Fibroblast of pulmonary artery (primary cell): ENCODE data around the gene RUVBL2.
"Not testable (repeated sequence)": the region's sequence is repeated elsewhere in the genome, so short reads cannot be mapped to it uniquely, and the experiment has no call there.

ENCODE experiments used
- DNase-seq: peaks from one replicate; pipeline ENCODE4 v3.0.0-alpha.2; 2010; ENCODE audit warnings: low read depth
- H3K4me3 ChIP-seq: replicated peaks from 2 replicates; pipeline ENCODE4 v1.5.1; 2011; ENCODE audit warnings: low read depth, mild to moderate bottlenecking, control low read depth, low read length, moderate library complexity
- TF ChIP-seq, protein P1 (sequence below): IDR thresholded peaks from 2 replicates; pipeline ENCODE4 v1.5.1; 2011; ENCODE audit warnings: mild to moderate bottlenecking, control low read depth, low read length, inconsistent platforms; ENCODE audit errors: missing control alignments

RUVBL2 gene

DNA sequence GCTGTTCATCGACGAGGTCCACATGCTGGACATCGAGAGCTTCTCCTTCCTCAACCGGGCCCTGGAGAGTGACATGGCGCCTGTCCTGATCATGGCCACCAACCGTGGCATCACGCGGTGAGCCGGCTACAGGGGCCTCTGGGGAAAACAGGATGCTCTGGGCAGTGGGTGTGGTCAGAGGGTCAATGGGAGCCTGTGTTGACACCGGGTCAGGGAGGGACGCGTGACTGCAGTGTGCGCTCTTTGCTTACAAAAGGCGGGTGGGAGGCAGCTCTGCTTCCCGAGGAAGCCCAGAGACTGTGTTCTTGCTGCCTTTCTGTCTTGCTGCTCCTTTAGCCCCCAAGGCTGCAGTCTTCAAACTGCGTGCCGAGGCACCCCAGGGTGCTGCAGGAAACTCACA, 17.5 kb downstream of the RUVBL2 start:
- no peak for DNase-seq
- TF ChIP-seq, protein P1, sequence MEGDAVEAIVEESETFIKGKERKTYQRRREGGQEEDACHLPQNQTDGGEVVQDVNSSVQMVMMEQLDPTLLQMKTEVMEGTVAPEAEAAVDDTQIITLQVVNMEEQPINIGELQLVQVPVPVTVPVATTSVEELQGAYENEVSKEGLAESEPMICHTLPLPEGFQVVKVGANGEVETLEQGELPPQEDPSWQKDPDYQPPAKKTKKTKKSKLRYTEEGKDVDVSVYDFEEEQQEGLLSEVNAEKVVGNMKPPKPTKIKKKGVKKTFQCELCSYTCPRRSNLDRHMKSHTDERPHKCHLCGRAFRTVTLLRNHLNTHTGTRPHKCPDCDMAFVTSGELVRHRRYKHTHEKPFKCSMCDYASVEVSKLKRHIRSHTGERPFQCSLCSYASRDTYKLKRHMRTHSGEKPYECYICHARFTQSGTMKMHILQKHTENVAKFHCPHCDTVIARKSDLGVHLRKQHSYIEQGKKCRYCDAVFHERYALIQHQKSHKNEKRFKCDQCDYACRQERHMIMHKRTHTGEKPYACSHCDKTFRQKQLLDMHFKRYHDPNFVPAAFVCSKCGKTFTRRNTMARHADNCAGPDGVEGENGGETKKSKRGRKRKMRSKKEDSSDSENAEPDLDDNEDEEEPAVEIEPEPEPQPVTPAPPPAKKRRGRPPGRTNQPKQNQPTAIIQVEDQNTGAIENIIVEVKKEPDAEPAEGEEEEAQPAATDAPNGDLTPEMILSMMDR: no peak
- no peak overlapping the region for H3K4me3 ChIP-seq

DNA sequence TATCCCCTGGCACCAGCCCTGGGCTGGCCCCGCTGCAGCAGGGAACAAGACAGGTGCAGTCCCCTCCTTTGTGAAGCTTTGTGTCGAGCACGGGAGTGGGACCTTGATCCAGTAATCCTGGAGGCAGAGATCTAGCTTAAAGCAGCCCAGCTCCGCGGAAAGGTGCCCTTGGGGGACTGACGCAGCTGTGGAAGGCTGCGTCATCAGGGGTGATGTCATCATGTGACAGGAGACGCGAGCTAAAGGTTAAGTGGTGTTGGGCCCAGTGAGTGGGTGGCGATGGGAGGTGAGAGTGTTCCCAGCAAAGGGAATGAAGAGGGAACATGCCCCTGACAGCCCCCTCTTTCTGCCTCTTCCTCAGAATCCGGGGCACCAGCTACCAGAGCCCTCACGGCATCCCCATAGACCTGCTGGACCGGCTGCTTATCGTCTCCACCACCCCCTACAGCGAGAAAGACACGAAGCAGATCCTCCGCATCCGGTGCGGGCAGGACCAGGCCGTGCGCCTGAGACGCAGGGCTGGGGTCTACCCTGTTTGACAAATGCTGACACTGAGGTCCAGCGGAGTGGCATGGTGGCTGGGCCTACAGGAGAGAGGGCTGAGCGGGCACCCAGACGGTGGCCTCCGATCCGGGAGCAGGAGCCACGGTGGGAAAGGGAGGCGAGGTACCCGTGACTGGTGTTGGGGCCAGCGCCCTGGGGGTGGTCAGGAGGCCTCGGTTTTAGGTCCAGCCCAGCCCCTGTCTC, 20.6 kb downstream of the RUVBL2 start:
- DNase-seq: no peak
- no peak overlapping the region for H3K4me3 ChIP-seq
- TF ChIP-seq, protein P1: no peak

DNA sequence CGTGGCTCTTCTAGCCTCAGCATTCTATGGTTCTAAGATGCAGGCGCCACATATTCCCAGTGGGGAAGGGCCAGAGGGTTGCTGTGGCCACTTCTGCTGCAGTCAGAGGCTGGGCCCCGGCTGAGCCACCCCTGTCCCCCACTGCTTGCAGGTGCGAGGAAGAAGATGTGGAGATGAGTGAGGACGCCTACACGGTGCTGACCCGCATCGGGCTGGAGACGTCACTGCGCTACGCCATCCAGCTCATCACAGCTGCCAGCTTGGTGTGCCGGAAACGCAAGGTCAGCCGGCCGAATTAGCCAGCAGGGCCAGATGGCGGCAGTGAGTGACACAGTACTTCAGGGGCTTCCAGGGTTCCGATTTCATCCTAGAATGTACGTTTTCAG, 21.2 kb downstream of the RUVBL2 start:
- TF ChIP-seq, protein P1: no peak
- H3K4me3 ChIP-seq: no peak overlapping the region
- DNase-seq: no peak

DNA sequence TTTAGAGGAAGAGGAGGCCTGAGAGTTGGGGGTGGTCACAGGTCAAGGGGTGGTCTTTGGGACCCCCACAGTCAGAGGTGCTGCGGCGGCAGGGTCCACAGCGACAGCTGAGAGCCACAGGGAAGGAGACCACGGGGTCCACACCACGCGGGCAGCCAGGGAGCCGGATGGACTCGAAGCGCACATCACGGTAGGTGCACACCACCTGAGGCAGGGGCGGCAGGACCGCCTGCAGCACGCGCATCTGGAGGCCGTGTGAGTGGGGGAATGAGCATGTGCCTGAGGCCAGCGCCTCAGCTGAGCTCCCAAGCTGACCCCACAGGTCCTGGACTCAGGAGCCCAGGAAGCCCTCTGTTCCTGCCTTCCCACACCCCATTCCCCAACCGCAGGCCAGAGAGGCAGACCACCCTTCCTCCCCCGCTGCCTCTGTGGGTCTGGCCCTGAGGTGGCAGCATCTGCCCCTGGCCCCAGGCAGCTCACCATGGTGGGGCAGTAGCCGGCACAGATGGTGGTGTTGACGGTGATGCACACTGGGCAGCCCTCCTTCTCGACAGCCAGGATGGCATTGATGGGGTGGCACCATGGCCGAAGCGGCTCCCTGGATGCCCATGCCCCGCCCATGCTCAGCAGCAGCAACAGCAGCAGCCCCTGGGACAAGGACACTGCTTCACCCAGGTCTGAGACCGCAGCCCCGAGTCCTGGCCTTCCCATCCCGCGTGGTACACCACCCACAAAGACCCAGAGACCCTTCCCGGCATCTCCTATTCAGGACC, 22.6 kb downstream of the RUVBL2 start:
- no peak overlapping the region for H3K4me3 ChIP-seq
- no peak for DNase-seq
- TF ChIP-seq, protein P1: no peak

DNA sequence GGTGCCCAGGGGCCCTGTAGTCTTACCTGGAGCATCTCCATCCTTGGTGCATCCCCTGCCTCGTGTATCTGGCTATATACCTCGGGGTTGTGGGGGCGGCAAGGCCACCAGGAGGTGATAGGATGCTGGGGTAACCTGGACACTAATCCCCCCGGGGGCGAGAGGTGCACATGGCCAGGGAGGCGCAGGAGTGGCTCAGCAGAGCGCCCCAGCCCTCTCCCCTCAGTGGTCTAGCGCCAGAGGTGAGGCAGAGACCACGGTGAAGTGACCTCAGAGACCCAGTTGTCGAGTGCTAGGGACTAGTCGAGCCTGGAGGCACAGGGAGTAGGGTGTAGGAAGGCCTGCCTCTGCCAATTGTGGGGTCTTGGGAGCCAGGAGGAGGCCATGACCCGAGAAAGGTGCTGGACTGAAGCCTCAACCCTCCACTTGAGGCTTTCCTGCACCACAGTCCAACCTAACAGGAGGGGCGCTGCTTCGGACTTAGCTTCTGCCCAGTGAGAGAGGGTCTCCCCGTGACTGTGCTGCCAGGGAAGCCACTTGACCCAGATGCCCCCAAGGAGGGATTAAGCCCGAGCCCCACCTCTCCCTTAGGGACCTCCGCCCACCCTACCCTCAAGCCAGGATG, 23.5 kb downstream of the RUVBL2 start, which contains the start of gene LHB:
Gene LHB, minus strand, starts transcription at position 51 of the 625 bp plus-strand sequence. Its CDS starts 10 bp downstream, at position 41.
- H3K4me3 ChIP-seq: peak within 1 kb of the TSS; percentile 44
- TF ChIP-seq, protein P1: no peak
- no peak for DNase-seq

DNA sequence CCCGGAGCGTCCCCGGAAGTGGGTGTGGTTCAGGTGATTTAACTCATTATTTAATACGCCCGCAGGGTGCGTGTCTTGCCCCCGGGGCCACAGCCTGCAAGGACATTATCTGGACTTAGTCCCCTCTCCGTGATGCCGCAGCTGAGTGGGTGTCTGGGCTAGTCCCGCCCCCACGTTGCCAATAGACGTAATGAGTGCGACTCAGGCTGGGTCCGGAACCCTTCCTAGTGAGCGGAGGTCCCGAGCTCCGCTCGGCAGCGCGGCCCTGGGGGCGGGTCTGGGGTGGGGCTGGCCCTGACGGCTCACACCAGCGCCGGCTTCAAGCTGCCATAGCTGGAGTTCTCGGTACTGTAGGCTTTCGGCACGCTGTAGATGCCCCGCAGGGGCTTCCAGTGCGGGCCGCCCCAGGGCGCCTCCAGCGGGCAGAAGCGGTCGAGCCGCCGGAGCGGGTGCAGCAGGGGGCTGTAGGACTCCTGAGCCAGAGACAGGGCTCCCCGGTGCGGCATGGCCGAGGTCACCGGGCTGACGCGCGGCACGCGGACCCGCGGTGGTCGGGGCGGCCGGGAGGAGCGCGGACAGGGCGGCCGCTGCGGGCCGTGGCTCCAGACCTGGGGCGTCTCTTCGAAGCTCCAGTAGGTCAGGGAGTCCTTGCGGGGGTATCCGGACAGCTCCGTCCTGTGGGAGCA, 24.1 kb downstream of the RUVBL2 start:
- H3K4me3 ChIP-seq: peak overlapping the region; percentile 44
- TF ChIP-seq, protein P1: peak; percentile 48
- peak; percentile 49 for DNase-seq

DNA sequence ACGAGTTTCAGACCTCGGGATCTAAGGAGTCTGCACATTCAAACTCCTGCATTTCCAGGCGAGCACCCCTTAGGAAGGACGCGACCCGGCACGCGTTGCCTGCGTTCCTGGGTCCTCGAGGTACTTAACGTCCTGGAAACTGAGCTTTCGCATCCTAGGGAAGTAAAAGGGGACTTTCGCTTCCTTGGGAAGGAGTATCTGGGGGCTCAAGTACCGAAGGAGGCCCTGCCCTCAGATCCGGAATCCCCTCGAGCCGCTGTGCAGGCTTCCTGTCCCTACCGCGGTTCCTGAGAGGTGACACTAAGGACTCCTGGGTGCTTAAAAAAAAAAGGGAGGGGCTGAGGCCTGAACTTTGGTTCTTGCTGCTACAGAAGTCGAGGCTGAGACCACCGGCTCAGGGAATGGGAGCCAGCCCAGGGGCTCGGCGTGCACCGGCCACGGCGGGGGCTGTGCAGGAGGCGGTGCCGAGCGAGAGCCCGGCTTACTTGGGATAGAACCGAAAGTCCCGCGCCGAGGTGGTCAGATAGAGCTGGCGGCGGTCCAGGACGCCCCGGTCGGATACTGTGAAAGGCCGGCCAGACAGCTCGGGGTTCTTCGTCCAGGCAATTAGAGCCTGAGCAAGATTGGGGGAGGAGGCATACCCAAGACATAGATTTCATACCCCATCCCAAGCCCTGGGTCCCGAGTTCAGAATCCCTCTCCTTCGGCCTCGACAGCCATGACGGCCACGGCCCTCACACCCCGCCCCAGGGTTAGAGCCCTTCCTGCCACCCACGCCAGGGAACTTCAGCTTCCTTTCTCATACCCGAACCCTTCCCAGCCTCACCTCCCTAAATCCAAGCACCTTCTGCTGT, 24.9 kb downstream of the RUVBL2 start:
- H3K4me3 ChIP-seq: peak overlapping the region; percentile 45
- DNase-seq: not testable (repeated sequence)
